ENCODE measurements around the gene GOLGA6L24.
"Not testable (repeated sequence)": the region's sequence is repeated elsewhere in the genome, so short reads cannot be mapped to it uniquely, and the experiment has no call there.

The GOLGA6L24 gene

GRCh38 chr15:28357984-28358383, at the start of gene GOLGA6L24:
GOLGA6L24 (minus strand) TSS chr15:28358084; CDS start chr15:28358023, 61 bp downstream.
- DNase-seq = not testable (repeated sequence)

- not testable (repeated sequence) for DNase-seq
These were observed 45.0 kb upstream of the GOLGA6L24 start for GRCh38 chr15:28402774-28403435.

- DNase-seq = not testable (repeated sequence)
These were observed 38.1 kb upstream of the GOLGA6L24 start for GRCh38 chr15:28396022-28396421.

- DNase-seq = not testable (repeated sequence)
These were observed 22.2 kb upstream of the GOLGA6L24 start for GRCh38 chr15:28380053-28380452.

- not testable (repeated sequence) for DNase-seq
These were observed 20.5 kb upstream of the GOLGA6L24 start, which contains the start of gene GOLGA8F for GRCh38 chr15:28378364-28378763. GOLGA8F (plus strand) TSS chr15:28378664; CDS start chr15:28378762, 98 bp downstream.

- not testable (repeated sequence) for DNase-seq
These were observed 7.6 kb upstream of the GOLGA6L24 start for GRCh38 chr15:28365502-28365901.

GRCh38 chr15:28322129-28322588, 35.7 kb downstream of the GOLGA6L24 start, which contains the start of gene HERC2:
HERC2 (minus strand) TSS chr15:28322179; CDS start chr15:28321433, 746 bp downstream.
- DNase-seq = not testable (repeated sequence)

- DNase-seq = not testable (repeated sequence)
These were observed 36.4 kb downstream of the GOLGA6L24 start for GRCh38 chr15:28321358-28322078.

- DNase-seq = not testable (repeated sequence)
These were observed 38.2 kb downstream of the GOLGA6L24 start for GRCh38 chr15:28319725-28320124.

- not testable (repeated sequence) for DNase-seq
These were observed 39.1 kb downstream of the GOLGA6L24 start for GRCh38 chr15:28318828-28319227.

- not testable (repeated sequence) for DNase-seq
These were observed 39.8 kb downstream of the GOLGA6L24 start for GRCh38 chr15:28318122-28318521.

- DNase-seq = not testable (repeated sequence)
These were observed 40.9 kb downstream of the GOLGA6L24 start for GRCh38 chr15:28316958-28317357.

- not testable (repeated sequence) for DNase-seq
These were observed 47.4 kb downstream of the GOLGA6L24 start for GRCh38 chr15:28310454-28310853.

GRCh38 chr15:28308718-28309117, 49.2 kb downstream of the GOLGA6L24 start:
- not testable (repeated sequence) for DNase-seq
